MM.1S (cell line): ENCODE data around the gene NPPC.

Source experiments
- CTCF ChIP-seq: fragments of 300-600 bp; sonication (generic); IDR thresholded peaks from 2 replicates; pipeline ENCODE4 v1.5.1; 2016; ENCODE audit warnings: antibody characterized with exemption, low read length, mixed read lengths
- EZH2phosphoT487 ChIP-seq: fragments of 300-600 bp; sonication (generic); IDR thresholded peaks from 2 replicates; pipeline ENCODE4 v1.6.1; 2018; ENCODE audit warnings: antibody characterized with exemption, low read length

GRCh38 chr2:231874944-231875343, 51.3 kb downstream of the NPPC start:
- TF ChIP-seq CTCF (no peak), EZH2phosphoT487 (no peak)
